HG03280 (cell line): ENCODE results near the gene SMAD3.

Experiments used
- ATAC-seq: cut with Tn5 transposase; IDR thresholded peaks from one replicate; pipeline ENCODE4 v1.9.1; 2021; ENCODE audit warnings: mild to moderate bottlenecking, moderate library complexity; ENCODE audit not compliant: unreplicated experiment

The SMAD3 gene

DNA sequence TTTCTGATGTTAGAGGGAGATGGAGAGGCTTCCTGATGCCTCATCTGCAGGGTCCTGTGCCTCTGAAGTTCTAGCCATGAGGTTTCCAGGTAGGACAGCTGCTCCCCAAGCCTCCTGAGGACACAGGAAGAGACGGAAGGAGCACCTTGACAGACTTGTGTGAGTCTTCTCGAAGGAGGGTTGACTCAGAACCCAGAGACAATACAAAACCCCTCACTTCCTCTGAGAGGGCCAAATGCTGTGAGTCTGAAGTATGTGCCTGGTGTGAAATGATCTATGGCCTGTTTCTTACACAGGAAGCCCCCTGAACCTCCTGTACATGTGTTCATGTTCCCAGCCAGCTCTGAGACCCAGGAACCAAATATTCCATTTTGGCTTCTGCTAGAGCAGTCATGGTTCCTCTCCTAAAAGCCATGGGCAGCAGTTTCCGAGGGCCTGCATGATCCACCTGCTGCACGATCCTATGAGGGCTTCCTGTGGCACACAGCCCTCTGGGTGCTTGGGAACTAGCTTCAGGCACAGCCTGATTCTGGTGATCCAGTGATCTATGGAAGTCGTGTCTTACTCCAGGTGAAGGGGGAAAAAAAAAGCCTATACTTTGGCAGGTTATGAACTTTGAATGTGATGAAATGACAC is 126.9 kb downstream of the SMAD3 start:
- ATAC-seq: no peak

DNA sequence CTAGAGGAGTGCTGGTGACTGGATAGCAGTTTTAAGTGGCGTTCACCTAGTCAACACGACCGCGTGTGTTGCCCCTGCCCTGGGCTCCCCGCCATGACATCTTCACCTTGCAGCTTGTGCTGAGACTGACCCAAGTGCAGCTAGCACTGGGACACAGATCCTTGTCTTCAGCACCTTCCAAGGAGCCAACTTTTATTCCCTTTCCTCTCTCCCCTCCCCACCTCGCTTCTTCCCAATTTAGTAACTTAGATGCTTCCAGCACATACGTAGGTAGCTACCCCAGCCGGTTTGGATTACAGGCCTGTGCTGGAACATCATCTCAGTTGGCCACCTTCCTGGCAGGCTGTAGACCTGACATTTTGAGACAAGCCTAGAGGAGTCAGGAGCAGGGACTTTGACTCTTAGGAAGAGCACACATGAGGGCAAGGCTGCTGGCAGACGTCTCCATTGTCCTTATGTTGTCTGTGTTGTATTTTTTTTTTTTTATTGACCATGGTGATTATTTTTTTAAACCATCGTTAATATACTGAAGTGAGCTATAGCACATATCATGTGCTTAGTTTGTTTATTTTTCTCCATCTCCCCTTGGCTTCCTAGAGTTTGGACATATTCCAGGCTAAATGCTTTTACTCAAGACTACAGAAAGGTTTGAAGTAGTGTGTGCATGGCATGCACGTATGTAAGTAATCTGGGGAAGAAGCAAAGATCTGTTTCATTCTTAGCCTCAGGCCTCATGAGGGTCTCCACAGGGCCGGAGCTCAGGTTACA is 128.0 kb downstream of the SMAD3 start:
- no peak for ATAC-seq

- ATAC-seq: no peak
Measured at GRCh38 chr15:67194171-67195114, 129.0 kb downstream of the SMAD3 start.

GRCh38 chr15:67195305-67195704 is 129.9 kb downstream of the SMAD3 start:
- no peak for ATAC-seq

DNA sequence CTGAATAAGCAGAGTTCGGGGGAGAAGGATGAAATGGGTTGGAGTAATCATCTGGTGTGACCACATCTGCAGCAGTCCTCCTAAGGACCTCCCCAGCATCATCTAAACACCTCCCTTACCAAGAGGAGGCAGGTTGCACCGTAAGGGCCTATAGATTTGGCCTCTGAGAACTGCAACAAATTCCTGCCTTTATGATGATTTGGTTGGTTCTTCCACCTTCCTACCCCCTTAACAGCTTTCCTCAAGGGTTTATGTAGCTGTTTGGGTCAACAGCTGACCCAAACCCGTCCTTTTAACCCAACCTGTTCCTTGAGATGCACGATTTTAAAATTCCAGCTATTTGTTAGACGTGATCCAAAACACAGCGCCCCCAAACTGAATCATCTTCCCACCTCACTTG is 130.8 kb downstream of the SMAD3 start:
- no peak for ATAC-seq

GRCh38 chr15:67196672-67197363 is 131.4 kb downstream of the SMAD3 start:
- no peak for ATAC-seq

DNA sequence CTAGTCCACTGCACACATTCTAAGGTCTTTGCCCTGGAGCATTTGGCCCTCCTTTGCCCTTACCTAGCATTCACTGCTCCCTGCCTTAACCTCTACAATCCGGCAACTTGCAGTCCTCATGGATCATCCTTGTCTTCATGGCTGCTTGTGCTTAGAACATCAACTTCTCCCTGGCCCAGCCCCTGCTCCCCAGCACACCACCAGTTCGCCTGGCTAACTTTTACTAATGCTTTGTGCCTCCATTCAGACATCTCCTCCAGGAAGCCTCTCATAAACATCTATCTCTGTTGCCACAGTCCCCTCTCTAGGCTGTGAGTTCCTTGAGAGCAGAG is 131.9 kb downstream of the SMAD3 start:
- no peak for ATAC-seq

DNA sequence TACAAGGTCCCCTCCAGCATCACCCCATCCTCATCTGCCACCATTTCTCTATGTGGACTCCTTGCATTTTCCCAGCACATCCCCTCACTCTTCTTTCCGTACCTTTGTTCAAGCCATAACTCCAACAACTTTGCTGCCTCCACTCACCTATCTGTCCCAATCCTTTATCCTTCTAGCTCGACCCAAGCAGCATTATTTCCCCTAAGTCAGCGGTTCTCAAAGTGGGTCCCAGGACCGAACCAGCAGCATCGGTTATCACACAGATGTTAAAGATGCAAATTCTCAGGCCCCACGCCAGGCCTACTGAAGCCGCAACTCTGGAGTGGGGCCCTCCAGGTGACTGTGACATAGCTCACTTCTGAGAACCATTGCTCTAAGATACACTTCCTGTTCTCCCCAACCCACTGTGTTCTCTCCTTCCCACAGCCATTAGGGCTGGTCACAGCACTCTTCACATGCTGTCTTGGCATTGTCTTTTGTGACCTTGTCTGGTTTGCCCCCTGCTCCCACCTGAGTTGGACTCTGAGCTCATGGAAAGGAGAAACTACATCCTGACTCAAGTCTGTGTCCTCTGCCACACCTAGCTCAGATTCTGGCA is 132.9 kb downstream of the SMAD3 start:
- ATAC-seq: peak; percentile 74

GRCh38 chr15:67199391-67199790 is 134.0 kb downstream of the SMAD3 start:
- no peak for ATAC-seq

GRCh38 chr15:67199881-67200763 is 134.7 kb downstream of the SMAD3 start:
- no peak for ATAC-seq

- no peak for ATAC-seq
Measured at GRCh38 chr15:67201136-67201535, 135.7 kb downstream of the SMAD3 start.

DNA sequence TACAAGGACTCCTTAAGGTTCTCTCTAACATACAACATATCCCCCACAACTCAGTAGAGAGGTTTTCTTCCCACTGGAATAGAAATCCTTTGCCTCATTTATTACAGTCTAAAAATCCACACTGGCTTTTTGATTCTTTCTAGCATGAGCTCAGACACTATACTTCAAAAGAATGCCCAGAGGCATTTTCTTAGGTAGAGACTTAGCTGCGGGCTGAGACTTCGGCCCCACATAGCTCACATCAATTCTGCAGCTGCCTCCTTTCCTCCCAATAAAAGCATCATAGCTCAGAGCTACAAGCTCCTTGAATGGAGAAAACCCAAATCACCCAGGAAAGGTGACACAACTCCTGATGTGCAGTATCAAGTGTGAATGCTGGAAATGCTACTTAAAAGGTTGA is 136.7 kb downstream of the SMAD3 start:
- ATAC-seq: no peak

- no peak for ATAC-seq
Measured at GRCh38 chr15:67202991-67203390, 137.6 kb downstream of the SMAD3 start.

DNA sequence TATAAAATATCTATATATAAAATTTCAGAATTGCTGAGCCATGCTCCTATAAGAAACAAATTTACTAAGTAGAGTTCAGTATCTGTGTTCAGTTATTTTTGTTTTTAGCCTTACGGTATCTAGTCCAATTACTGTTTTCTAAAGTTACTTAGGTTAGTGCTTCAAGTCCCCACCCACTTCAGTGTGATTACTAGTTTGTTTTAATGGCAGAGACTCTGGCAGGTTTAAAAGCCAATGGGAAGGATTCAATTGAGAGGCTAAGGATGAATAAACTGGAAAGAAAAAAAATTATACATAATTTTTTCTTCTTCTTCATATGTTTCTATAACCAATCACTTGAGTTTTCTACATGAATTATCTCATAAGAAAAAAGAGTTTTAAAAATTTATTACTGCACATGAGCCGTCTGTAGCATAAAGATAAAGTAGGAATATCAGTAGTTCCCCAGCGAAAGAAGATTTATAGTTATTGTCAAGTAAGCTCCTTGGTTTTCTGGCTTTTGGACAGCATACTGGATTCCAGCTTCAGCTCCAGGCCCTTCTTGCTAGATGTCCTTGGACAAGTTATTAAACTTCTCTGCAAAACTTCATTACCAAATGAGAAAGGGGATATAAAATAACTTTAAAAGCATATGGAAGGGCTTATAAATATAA is 142.3 kb downstream of the SMAD3 start:
- no peak for ATAC-seq

- no peak for ATAC-seq
Measured at GRCh38 chr15:67208396-67208795, 143.0 kb downstream of the SMAD3 start.

- ATAC-seq: no peak
Measured at GRCh38 chr15:67210555-67211168, 145.3 kb downstream of the SMAD3 start.

DNA sequence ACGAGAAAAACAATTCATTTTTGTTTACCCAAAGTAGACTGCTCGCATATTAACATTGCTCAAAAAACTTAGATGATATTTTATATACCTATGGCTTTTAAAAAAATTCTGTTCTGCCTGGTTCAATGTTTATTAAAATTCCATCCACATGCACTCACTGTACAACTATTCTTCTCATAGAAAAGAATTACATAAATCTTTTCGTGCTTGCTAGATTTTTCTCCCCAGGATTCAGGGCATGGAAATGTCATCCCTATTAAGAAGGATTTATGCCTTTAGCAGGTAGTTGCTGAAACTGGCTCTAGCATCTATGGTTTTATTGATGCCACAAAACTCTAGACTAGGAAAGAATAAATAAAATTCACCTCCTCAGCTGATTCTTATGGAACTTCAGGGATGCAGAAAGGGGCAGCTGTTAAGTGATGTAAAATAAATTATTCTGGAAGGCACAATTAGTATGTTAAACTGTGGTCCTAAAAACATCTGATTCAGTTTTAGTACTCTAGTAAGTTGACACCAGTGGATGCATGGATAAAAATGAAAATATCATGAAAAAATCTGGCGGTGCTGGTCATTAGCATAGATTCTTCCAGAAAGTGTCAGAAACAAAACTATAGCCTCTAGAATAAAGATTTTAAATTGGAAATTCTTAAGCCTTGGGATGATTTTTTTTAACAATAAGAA is 147.4 kb downstream of the SMAD3 start:
- no peak for ATAC-seq

GRCh38 chr15:67215102-67215501 is 149.7 kb downstream of the SMAD3 start:
- no peak for ATAC-seq
